Osteocyte (in vitro differentiated cells): Measurements from ENCODE around the gene TRIM68. TPM values are rescaled to one million over a fixed set of nuclear protein-coding genes. Genes with fewer than 3 reads are reported as not detected.

Source experiments
- DNase-seq: peaks from one replicate; pipeline ENCODE4 v3.0.0; 2021; ENCODE audit warnings: mixed read lengths; ENCODE audit not compliant: unreplicated experiment; ENCODE audit errors: extremely low spot score
- H3K27ac Mint-ChIP-seq: one replicate; pipeline ENCODE4 v1.8.0; 2021; ENCODE audit warnings: mild to moderate bottlenecking, mixed read lengths; ENCODE audit not compliant: unreplicated experiment
- H3K27me3 Mint-ChIP-seq: one replicate; pipeline ENCODE4 v1.8.0; 2021; ENCODE audit warnings: mixed read lengths; ENCODE audit not compliant: unreplicated experiment
- H3K36me3 Mint-ChIP-seq: one replicate; pipeline ENCODE4 v1.8.0; 2021; ENCODE audit warnings: mixed read lengths; ENCODE audit not compliant: unreplicated experiment
- H3K4me1 Mint-ChIP-seq: one replicate; pipeline ENCODE4 v1.8.0; 2021; ENCODE audit warnings: mixed read lengths; ENCODE audit not compliant: unreplicated experiment
- H3K4me3 Mint-ChIP-seq: one replicate; pipeline ENCODE4 v1.8.0; 2021; ENCODE audit warnings: mild to moderate bottlenecking, moderate library complexity, mixed read lengths; ENCODE audit not compliant: unreplicated experiment
- H3K9me3 Mint-ChIP-seq: one replicate; pipeline ENCODE4 v1.8.0; 2021; ENCODE audit warnings: mixed read lengths; ENCODE audit not compliant: unreplicated experiment
- long read RNA-seq: library from polyadenylated mRNA; unstranded; transcript quantifications from one replicate; pipeline ENCODE4 v2.0.0, GENCODE V29; 2021
- total RNA-seq: library from RNA; stranded (reverse); gene quantifications from 2 replicates; pipeline ENCODE4 v1.2.1, GENCODE V29; 2021
- TF ChIP-seq, protein P1 (sequence below): fragments of 200-600 bp; sonication (generic); IDR thresholded peaks from 2 replicates; pipeline ENCODE4 v1.5.0; 2021; ENCODE audit warnings: antibody characterized with exemption, mild to moderate bottlenecking, moderate library complexity

The TRIM68 gene, protein sequence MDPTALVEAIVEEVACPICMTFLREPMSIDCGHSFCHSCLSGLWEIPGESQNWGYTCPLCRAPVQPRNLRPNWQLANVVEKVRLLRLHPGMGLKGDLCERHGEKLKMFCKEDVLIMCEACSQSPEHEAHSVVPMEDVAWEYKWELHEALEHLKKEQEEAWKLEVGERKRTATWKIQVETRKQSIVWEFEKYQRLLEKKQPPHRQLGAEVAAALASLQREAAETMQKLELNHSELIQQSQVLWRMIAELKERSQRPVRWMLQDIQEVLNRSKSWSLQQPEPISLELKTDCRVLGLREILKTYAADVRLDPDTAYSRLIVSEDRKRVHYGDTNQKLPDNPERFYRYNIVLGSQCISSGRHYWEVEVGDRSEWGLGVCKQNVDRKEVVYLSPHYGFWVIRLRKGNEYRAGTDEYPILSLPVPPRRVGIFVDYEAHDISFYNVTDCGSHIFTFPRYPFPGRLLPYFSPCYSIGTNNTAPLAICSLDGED
- total RNA-seq: 10.7 and 13.8 TPM in 2 replicates
- long read RNA-seq, transcript TRIM68-202 (6 exons, 874 nt): minor isoform, 6 of 37 reads
- long read RNA-seq, transcript TRIM68-201 (7 exons, 3,352 nt): major isoform, 21 of 37 reads
- long read RNA-seq, partial matches to known transcripts: 1 of 37 reads
- long read RNA-seq, other reads (novel, unspliced or antisense): 9 of 37 reads

DNA sequence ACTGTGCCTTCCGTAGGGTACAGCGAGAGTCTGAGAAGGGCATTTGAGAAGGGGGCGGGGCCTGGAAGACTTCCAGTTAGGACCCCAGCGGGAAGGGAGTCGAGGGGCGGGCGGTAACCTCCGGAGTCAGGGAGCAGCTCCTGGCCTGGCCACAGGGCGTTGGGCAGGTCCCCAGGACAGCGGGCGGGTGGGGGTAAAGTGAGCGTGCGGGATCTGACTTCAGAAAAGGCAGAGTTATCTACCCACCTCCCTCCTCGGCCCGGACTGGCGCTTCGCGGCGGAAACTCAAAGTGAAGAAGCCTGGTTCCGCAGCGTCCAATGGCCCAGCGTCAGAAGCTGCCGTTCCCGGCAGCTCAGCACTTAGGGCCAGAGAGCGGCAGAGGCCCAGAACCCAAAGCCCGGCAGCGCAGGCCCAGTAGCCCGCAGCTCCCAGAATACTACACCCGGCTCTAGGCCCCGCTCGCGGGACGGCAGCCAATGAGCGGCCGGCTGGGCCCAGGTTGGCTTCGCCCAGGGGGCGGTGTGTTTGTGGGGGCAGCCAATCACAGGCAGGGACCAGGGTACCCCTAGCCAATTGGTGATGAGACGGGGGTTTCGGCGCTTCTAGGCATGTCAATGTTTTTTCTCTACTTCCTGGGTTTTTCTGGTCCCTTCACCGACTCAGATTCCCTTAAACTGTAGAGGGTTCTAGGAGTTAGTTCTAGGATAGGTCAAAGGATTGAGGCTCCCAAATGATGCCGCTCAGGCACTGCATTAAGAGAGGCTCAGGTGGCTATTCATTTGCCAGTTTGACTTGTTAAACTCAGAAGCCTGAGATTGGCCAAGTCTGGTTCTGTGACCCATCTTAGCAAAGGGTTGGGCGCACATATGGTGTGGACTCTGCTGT is at the start of gene TRIM68:
Gene TRIM68 (minus strand): TSS at position 451 of the 886 bp plus-strand sequence. CDS start 2,727 bp downstream, outside the sequence.
- Mint-ChIP-seq H3K27ac (peak within 1 kb of the TSS; percentile 96), H3K4me1 (peaks cover 29% of the 10 kb centered on the region), H3K9me3 (peaks cover 2% of the 10 kb centered on the region), H3K4me3 (peak within 1 kb of the TSS; percentile 93), H3K36me3 (peaks cover 2% of the 10 kb centered on the region), H3K27me3 (peaks cover 7% of the 10 kb centered on the region)
- TF ChIP-seq, protein P1, sequence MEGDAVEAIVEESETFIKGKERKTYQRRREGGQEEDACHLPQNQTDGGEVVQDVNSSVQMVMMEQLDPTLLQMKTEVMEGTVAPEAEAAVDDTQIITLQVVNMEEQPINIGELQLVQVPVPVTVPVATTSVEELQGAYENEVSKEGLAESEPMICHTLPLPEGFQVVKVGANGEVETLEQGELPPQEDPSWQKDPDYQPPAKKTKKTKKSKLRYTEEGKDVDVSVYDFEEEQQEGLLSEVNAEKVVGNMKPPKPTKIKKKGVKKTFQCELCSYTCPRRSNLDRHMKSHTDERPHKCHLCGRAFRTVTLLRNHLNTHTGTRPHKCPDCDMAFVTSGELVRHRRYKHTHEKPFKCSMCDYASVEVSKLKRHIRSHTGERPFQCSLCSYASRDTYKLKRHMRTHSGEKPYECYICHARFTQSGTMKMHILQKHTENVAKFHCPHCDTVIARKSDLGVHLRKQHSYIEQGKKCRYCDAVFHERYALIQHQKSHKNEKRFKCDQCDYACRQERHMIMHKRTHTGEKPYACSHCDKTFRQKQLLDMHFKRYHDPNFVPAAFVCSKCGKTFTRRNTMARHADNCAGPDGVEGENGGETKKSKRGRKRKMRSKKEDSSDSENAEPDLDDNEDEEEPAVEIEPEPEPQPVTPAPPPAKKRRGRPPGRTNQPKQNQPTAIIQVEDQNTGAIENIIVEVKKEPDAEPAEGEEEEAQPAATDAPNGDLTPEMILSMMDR: no peak
- peak; percentile 99 for DNase-seq

DNA sequence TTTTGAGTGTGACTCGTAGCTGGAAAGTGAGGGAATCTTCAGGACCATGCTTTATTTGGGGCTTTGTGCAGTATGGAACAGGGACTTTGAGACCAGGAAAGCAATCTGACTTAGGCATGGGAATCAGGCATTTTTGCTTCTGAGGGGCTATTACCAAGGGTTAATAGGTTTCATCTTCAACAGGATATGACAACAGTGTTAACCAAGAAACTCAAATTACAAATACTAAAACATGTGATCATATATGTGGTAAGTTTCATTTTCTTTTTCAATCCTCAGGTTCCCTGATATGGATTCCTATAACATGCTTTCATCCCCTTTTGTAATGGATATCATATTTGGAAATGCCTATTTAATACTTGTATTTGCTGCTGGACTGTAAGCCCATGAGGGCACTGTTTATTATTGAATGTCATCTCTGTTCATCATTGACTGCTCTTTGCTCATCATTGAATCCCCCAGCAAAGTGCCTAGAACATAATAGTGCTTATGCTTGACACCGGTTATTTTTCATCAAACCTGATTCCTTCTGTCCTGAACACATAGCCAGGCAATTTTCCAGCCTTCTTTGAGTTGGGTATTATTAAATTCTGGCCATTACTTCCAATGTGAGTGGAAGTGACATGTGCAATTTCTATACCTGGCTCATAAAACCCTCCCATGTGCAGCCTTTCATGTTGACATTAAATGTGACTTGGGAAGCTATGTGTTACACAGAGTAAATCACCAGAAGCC is 46.8 kb upstream of the TRIM68 start:
- Mint-ChIP-seq H3K27ac (no peak overlapping the region), H3K9me3 (no peaks in the 10 kb centered on the region)
- DNase-seq: no peak

DNA sequence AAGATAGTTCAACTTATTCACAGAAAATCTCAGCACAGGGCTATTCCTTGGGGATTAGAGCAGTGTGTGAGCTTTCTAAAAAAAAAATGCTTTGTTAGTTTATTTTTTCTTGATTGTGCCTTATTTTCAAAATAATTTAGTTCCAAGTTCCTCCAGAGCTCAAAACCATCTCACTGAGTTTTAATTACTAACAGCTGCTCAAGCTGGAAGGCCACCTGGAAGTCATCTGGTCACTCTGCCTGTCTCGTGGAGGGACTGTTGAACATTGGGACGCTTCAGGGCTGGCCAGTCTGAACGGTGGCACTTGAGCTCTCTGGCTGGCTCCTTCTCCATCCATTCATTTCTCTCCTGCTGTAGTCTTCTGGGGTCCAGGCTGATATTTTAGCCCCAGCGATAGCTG is 39.7 kb upstream of the TRIM68 start:
- TF ChIP-seq, protein P1: no peak
- H3K36me3 Mint-ChIP-seq: no peaks in the 10 kb centered on the region
- H3K4me1 Mint-ChIP-seq: peaks cover 53% of the 10 kb centered on the region
- DNase-seq: no peak
- H3K27ac Mint-ChIP-seq: peak overlapping the region; percentile 70
- no peaks in the 10 kb centered on the region for H3K9me3 Mint-ChIP-seq
- no peaks in the 10 kb centered on the region for H3K27me3 Mint-ChIP-seq
- no peak overlapping the region for H3K4me3 Mint-ChIP-seq

More for the DNA sequence above, 46.8 kb upstream of the TRIM68 start:
- TF ChIP-seq, protein P1: no peak
- no peak overlapping the region for H3K4me3 Mint-ChIP-seq
- no peaks in the 10 kb centered on the region for H3K27me3 Mint-ChIP-seq
- no peaks in the 10 kb centered on the region for H3K36me3 Mint-ChIP-seq
- peaks cover 6% of the 10 kb centered on the region for H3K4me1 Mint-ChIP-seq

DNA sequence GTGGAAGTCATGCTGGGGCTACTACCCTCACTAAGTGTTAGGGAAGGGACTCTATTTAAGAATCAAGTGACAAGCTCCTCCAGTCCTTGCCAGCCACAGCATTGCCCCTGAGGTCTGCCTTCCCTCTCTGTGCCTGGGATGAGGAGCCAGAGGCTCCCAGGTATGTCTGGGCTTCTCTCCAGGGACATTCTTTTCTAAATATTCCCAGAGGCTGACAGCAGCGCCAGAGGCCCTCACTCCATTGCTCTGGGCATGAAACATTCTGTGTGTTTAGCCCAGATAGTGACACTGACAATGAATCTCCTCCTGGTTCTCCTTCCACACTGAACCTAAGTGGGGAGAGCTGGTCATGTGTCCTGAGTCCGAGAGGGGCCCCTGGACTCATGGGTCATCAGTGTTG is 37.9 kb upstream of the TRIM68 start:
- Mint-ChIP-seq H3K27me3 (no peaks in the 10 kb centered on the region), H3K9me3 (no peaks in the 10 kb centered on the region), H3K4me3 (no peak overlapping the region), H3K36me3 (no peaks in the 10 kb centered on the region), H3K4me1 (peaks cover 69% of the 10 kb centered on the region), H3K27ac (no peak overlapping the region)
- TF ChIP-seq, protein P1: no peak
- no peak for DNase-seq
